K562 (cell line): ENCODE results near the gene LRRC26. TPM values are rescaled to one million over a fixed set of nuclear protein-coding genes. Genes with fewer than 3 reads are reported as not detected.

Experiments
- BRD4 ChIP-seq: fragments of 200-600 bp; sonication (generic); IDR thresholded peaks from 2 replicates; pipeline ENCODE4 v1.6.1; 2017; ENCODE audit warnings: inconsistent platforms
- CBX5 ChIP-seq: IDR thresholded peaks from 2 replicates; pipeline ENCODE4 v1.6.1; 2014; ENCODE audit warnings: low read depth, borderline replicate concordance
- FOSL1 ChIP-seq: fragments of 200-800 bp; sonication (Bioruptor generic); conservative IDR thresholded peaks from 2 replicates; pipeline ENCODE4 v1.6.1; 2016; ENCODE audit warnings: missing genetic modification characterization, missing compliant biosample characterization
- HINFP ChIP-seq: fragments of 450-650 bp; conservative IDR thresholded peaks from 2 replicates; pipeline ENCODE4 v1.6.1; 2016; ENCODE audit warnings: missing genetic modification characterization, low read depth, mild to moderate bottlenecking, control low read depth, missing compliant biosample characterization
- HMGN3 ChIP-seq: IDR thresholded peaks from 2 replicates; pipeline ENCODE4 v1.6.1; 2011; ENCODE audit warnings: borderline replicate concordance, low read depth, mild to moderate bottlenecking, mixed read lengths, low read length; ENCODE audit not compliant: insufficient read length; ENCODE audit errors: extremely low read depth
- MAFF ChIP-seq: IDR thresholded peaks from 2 replicates; pipeline ENCODE4 v1.6.1; 2012; ENCODE audit warnings: low read length, improper control_type of control experiment
- MAZ ChIP-seq, 2 experiments: fragments of 450-650 bp in 1 of 2; sonication (generic) in 1 of 2; formaldehyde crosslinking; IDR thresholded peaks in 1 of 2; conservative IDR thresholded peaks in 1 of 2; 2 replicates each; pipeline versions ENCODE4 v1.4.0 to v1.5.0; 2020; ENCODE audit warnings: mild to moderate bottlenecking in 1 of 2, missing genetic modification reagents in 1 of 2
- MXI1 ChIP-seq: IDR thresholded peaks from 2 replicates; pipeline ENCODE4 v1.6.1; 2011; ENCODE audit warnings: low read depth, mild to moderate bottlenecking, improper control_type of control experiment, low read length
- NFYB ChIP-seq: IDR thresholded peaks from 2 replicates; pipeline ENCODE4 v1.6.1; 2011; ENCODE audit warnings: mild to moderate bottlenecking, moderate library complexity; ENCODE audit not compliant: insufficient read length; ENCODE audit errors: extremely low read depth
- OTX1 ChIP-seq: fragments of 450-650 bp; formaldehyde crosslinking; IDR thresholded peaks from 2 replicates; pipeline ENCODE4 v1.4.0; 2022; ENCODE audit warnings: mild to moderate bottlenecking
- PML ChIP-seq: IDR thresholded peaks from 2 replicates; pipeline ENCODE4 v1.6.1; 2012; ENCODE audit warnings: low read length, inconsistent platforms
- SNRNP70 ChIP-seq: fragments of 200-400 bp; formaldehyde crosslinking; optimal IDR thresholded peaks from 2 replicates; pipeline ENCODE3; 2017; ENCODE audit warnings: low read depth, low read length
- SUPT5H ChIP-seq: fragments of 450-650 bp; IDR thresholded peaks from 2 replicates; pipeline ENCODE4 v1.6.1; 2016
- TCF3 ChIP-seq: sonication (generic); formaldehyde crosslinking; IDR thresholded peaks from 2 replicates; pipeline ENCODE4 v1.4.0; 2020; ENCODE audit warnings: mild to moderate bottlenecking, missing genetic modification reagents
- TEAD1 ChIP-seq, 2 experiments: fragments of 450-650 bp in 1 of 2; sonication (generic) in 1 of 2; formaldehyde crosslinking; IDR thresholded peaks; 2 replicates each; pipeline versions ENCODE4 v1.4.0 to v1.8.0; 2020 to 2022; ENCODE audit warnings: mild to moderate bottlenecking in 2 of 2, missing genetic modification reagents in 1 of 2
- THRAP3 ChIP-seq: fragments of 450-650 bp; IDR thresholded peaks from 2 replicates; pipeline ENCODE4 v1.6.1; 2016; ENCODE audit warnings: mild to moderate bottlenecking, inconsistent platforms, borderline replicate concordance
- TSHZ1 ChIP-seq: fragments of 250-450 bp; sonication (Bioruptor Pico); IDR thresholded peaks from 2 replicates; pipeline ENCODE4 v1.4.0; 2020; ENCODE audit warnings: mild to moderate bottlenecking, moderate library complexity
- ZNF212 ChIP-seq: fragments of 450-650 bp; formaldehyde crosslinking; IDR thresholded peaks from 2 replicates; pipeline ENCODE4 v1.4.0; 2020; ENCODE audit warnings: mild to moderate bottlenecking
- ZNF23 ChIP-seq: fragments of 250-450 bp; sonication (Bioruptor Pico); IDR thresholded peaks from 2 replicates; pipeline ENCODE4 v1.4.0; 2020; ENCODE audit warnings: mild to moderate bottlenecking
- ZNF280A ChIP-seq: fragments of 450-650 bp; IDR thresholded peaks from 2 replicates; pipeline ENCODE4 v1.6.1; 2018; ENCODE audit warnings: mild to moderate bottlenecking, low read depth; ENCODE audit not compliant: partially characterized antibody
- ZNF695 ChIP-seq: fragments of 450-650 bp; formaldehyde crosslinking; IDR thresholded peaks from 2 replicates; pipeline ENCODE4 v1.4.0; 2020; ENCODE audit warnings: mild to moderate bottlenecking, moderate library complexity
- ZNF696 ChIP-seq: fragments of 250-450 bp; sonication (Bioruptor Pico); conservative IDR thresholded peaks from 2 replicates; pipeline ENCODE4 v1.4.0; 2020; ENCODE audit warnings: mild to moderate bottlenecking, moderate library complexity
- ZSCAN29 ChIP-seq: fragments of 450-650 bp; IDR thresholded peaks from 2 replicates; pipeline ENCODE4 v1.6.1; 2017
- polyA plus RNA-seq, 8 experiments: library from polyadenylated mRNA; depleted of rRNA in 4 of 8; stranded (reverse) in 5 of 8; unstranded in 3 of 8; fragments of >200 nt; fragmentation: Nextera tagmentation in 2 of 8; fragmentation: Illumina TruSeq in 1 of 8; extraction: Ambion mirVana in 2 of 8; extraction: Trizol in 1 of 8; gene quantifications; 2 replicates each; pipeline versions ENCODE4 v1.2.1 to v1.2.3, GENCODE V29; 2011 to 2014; ENCODE audit warnings: inconsistent platforms in 1 of 8, missing spikeins in 1 of 8
- total RNA-seq, 7 experiments: library from RNA; depleted of rRNA in 6 of 7; stranded (reverse); fragments of >200 nt in 6 of 7; fragmentation: Illumina TruSeq in 2 of 7; extraction: Trizol in 2 of 7; gene quantifications; 2 replicates each; pipeline versions ENCODE4 v1.2.1 to v1.2.3, GENCODE V29; 2011 to 2021; ENCODE audit warnings: low replicate concordance in 1 of 7

The LRRC26 gene
- total and polyA plus RNA-seq, 9 of the 15 experiments (the other 6 are each of a cell fraction or from before 2014, with no cell fraction given), result not detected

- TF ChIP-seq TSHZ1 (CRISPR knock-in tag) (no peak), ZNF280A (no peak), TEAD1 (CRISPR knock-in tag; IDR thresholded peaks at IDR 0.05) (peak in 1 of 2 experiments; percentile 67; a peak in 1 of 4 replicates), MAZ (CRISPR knock-in tag; conservative IDR thresholded peaks at IDR 0.05 in 1 of 2, IDR thresholded peaks at IDR 0.05 in 1 of 2) (peak; percentile 91 to 94), MXI1 (peak; percentile 52; the same call in 1 of the 2 replicates), SNRNP70 (no peak), NFYB (no peak), THRAP3 (no peak), MAFF (no peak), PML (0 out of 2 replicates have a peak, but pooled peaks have one; percentile 42), ZNF212 (CRISPR knock-in tag) (no peak), HINFP (tag) (no peak), OTX1 (no peak), FOSL1 (tag) (peak; percentile 77), HMGN3 (peak; percentile 94), SUPT5H (peak; percentile 82; the same call in 1 of the 2 replicates), ZSCAN29 (no peak), TCF3 (CRISPR knock-in tag) (peak; percentile 35), ZNF695 (no peak), BRD4 (no peak; the same call in 1 of the 2 replicates), ZNF696 (CRISPR knock-in tag) (no peak), CBX5 (0 out of 2 replicates have a peak, but pooled peaks have one; percentile 59), ZNF23 (CRISPR knock-in tag) (no peak)
Measured at GRCh38 chr9:137188490-137189296, 18.8 kb upstream of the LRRC26 start, which contains the start of the genes ANAPC2 and SSNA1 (continued).
